Retinal pigment epithelial cell (primary cell): ENCODE data around the gene PTPRN2.
"Not testable (repeated sequence)": the region's sequence is repeated elsewhere in the genome, so short reads cannot be mapped to it uniquely, and the experiment has no call there.

ENCODE experiments used
- DNase-seq: peaks from one replicate; pipeline ENCODE4 v3.0.0-alpha.2; 2010; ENCODE audit warnings: low read depth
- H3K4me3 ChIP-seq: 2 replicates; pipeline ENCODE4 v1.5.1; 2011; ENCODE audit warnings: mild to moderate bottlenecking, low read length, control low read depth, moderate library complexity
- CTCF ChIP-seq: conservative IDR thresholded peaks from 2 replicates; pipeline ENCODE4 v1.5.1; 2011; ENCODE audit warnings: low read depth, low read length, control low read depth, inconsistent platforms

PTPRN2 gene

GRCh38 chr7:157923903-157924630, 663.6 kb downstream of the PTPRN2 start:
- no peak for TF ChIP-seq CTCF
- H3K4me3 ChIP-seq, result no peak overlapping the region
- no peak for DNase-seq

DNA sequence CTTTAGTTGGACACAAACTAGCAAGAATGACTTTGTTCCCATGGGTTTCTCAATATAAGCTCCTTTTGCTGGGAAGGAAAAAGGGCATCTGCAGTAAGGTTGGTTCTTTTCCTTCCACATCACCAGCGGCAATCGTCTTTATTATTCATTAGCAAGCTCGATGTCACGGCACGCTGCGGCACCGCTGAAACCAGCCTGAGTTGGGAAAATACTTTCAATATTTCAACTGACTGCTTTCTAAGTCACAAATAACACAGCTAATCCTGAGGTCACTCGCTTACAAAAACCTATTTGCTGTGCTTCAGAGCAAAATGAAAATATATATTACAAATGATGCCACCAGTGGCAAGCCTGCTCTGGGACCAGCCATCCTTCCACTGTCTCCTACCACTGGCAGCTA, 665.0 kb downstream of the PTPRN2 start:
- H3K4me3 ChIP-seq, result no peak overlapping the region
- TF ChIP-seq CTCF, result no peak
- DNase-seq, result no peak

DNA sequence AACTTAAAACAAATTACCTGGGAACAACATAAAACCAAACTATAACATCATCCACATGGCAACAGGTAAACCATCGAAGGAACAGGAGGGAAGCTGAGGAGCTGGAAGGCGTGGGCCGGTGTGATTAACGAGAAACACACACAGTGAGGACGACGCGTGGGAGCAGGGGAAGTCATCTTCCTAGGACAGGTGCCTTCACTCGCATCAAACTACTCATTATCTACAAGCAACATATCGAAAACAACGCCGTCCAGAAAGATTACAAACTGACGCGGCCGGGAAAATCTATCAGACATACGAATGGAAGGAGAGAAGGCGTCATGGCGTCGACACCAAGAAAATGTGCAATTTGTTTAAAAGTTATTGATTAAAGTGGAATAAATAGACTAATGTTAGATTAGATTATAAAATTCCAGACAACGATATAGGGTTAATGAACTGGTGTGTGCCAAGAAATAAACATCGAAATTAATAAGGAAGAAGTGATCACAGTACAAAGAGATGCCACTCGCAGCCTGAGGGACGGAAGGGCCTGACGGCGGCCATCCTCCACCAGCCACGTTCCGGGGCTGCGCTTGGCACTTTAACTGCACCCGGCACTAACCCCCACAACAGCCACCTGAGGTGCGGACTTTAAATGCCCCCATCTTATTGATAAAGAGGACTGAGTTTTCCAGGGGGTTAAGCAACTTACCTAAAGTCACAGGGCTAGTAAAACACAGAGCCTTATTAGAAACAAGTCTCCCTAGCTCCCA, 669.1 kb downstream of the PTPRN2 start:
- no peak for DNase-seq
- H3K4me3 ChIP-seq, result no peak overlapping the region
- no peak for TF ChIP-seq CTCF

GRCh38 chr7:157916946-157917640, 670.5 kb downstream of the PTPRN2 start:
- H3K4me3 ChIP-seq, result no peak overlapping the region
- TF ChIP-seq CTCF, result no peak
- DNase-seq, result no peak

DNA sequence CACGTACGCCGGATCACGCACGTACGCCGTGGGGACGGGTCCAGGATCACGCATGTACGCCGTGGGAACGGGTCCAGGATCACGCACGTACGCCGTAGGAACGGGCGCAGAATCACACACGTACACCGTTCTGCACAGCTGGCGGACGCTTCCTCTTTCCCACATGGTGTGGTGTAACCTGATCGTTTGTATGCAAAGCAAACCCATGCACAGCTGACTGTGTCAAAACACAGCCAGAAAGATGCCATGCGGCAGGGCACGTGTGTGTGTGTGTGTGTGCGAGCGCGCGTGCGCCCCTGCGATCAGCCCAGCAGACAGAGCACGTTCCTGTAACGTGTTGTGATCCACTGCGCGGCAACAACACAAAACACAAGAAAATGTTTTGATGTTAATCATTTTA, 677.2 kb downstream of the PTPRN2 start:
- H3K4me3 ChIP-seq, result no peak overlapping the region
- no peak for TF ChIP-seq CTCF
- no peak for DNase-seq

DNA sequence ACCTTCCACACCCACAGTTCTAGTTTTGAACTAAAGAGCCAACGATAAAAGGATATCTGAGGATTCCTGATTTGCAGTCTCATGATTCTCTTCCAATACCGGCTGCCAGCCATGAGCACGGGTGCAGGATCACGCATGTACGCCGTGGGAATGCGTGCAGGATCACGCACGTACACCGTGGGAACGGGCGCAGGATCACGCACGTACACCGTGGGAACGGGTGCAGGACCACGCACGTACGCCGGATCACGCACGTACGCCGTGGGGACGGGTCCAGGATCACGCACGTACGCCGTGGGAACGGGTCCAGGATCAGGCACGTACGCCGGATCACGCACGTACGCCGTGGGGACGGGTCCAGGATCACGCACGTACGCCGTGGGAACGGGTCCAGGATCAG, 677.6 kb downstream of the PTPRN2 start:
- DNase-seq, H3K4me3 ChIP-seq: not testable (repeated sequence)

- TF ChIP-seq CTCF, result no peak
- no peak overlapping the region for H3K4me3 ChIP-seq
- no peak for DNase-seq
Measured at GRCh38 chr7:157909370-157909769, 678.3 kb downstream of the PTPRN2 start.
